Inflammatory macrophage treated with lipopolysaccharide for 4 hours (primary cell): Measurements from ENCODE around the gene AKNAD1.
"Not testable (repeated sequence)": the region's sequence is repeated elsewhere in the genome, so short reads cannot be mapped to it uniquely, and the experiment has no call there.

ENCODE experiments used
- DNase-seq: peaks from one replicate; pipeline ENCODE4 v3.0.0-alpha.2; 2020

AKNAD1 gene

GRCh38 chr1:108829498-108829916 is 27.4 kb downstream of the AKNAD1 start:
- DNase-seq, result no peak

GRCh38 chr1:108828074-108828961 is 28.6 kb downstream of the AKNAD1 start:
- DNase-seq, result peak; percentile 40

- DNase-seq, result no peak
These were observed 30.7 kb downstream of the AKNAD1 start for GRCh38 chr1:108826081-108826635.

GRCh38 chr1:108824051-108824450 is 32.8 kb downstream of the AKNAD1 start:
- DNase-seq, result no peak

GRCh38 chr1:108823632-108824031 is 33.3 kb downstream of the AKNAD1 start:
- DNase-seq, result no peak

GRCh38 chr1:108819878-108820277 is 37.0 kb downstream of the AKNAD1 start:
- no peak for DNase-seq

- DNase-seq, result no peak
These were observed 39.1 kb downstream of the AKNAD1 start for GRCh38 chr1:108817811-108818210.

- no peak for DNase-seq
These were observed 39.9 kb downstream of the AKNAD1 start for GRCh38 chr1:108817016-108817415.

- DNase-seq, result peak; percentile 36
These were observed 40.6 kb downstream of the AKNAD1 start for GRCh38 chr1:108816049-108816893.

- DNase-seq, result no peak
These were observed 41.3 kb downstream of the AKNAD1 start for GRCh38 chr1:108815566-108815965.

- no peak for DNase-seq
These were observed 42.4 kb downstream of the AKNAD1 start for GRCh38 chr1:108814343-108815125.

GRCh38 chr1:108813326-108813725 is 43.6 kb downstream of the AKNAD1 start:
- no peak for DNase-seq

GRCh38 chr1:108811611-108812010 is 45.3 kb downstream of the AKNAD1 start:
- no peak for DNase-seq

GRCh38 chr1:108808438-108808837 is 48.5 kb downstream of the AKNAD1 start:
- DNase-seq, result no peak

- no peak for DNase-seq
These were observed 53.3 kb downstream of the AKNAD1 start for GRCh38 chr1:108803548-108803947.

GRCh38 chr1:108801101-108801500 is 55.8 kb downstream of the AKNAD1 start:
- no peak for DNase-seq

- DNase-seq, result no peak
These were observed 57.9 kb downstream of the AKNAD1 start for GRCh38 chr1:108799001-108799400.

- DNase-seq, result no peak
These were observed 64.5 kb downstream of the AKNAD1 start for GRCh38 chr1:108792420-108792819.

GRCh38 chr1:108791790-108792189 is 65.1 kb downstream of the AKNAD1 start:
- DNase-seq, result no peak

- DNase-seq, result no peak
These were observed 71.0 kb downstream of the AKNAD1 start for GRCh38 chr1:108785880-108786279.

GRCh38 chr1:108785264-108785663 is 71.6 kb downstream of the AKNAD1 start:
- no peak for DNase-seq

- not testable (repeated sequence) for DNase-seq
These were observed 75.3 kb downstream of the AKNAD1 start for GRCh38 chr1:108781575-108781944.
